HCT116 (cell line): ENCODE data around the gene GNRH2. TPM values are rescaled to one million over a fixed set of nuclear protein-coding genes. Genes with fewer than 3 reads are reported as not detected.

Experiments used
- ATAC-seq: fragments of 200-7000 bp; cut with Tn5 transposase; 2 replicates; pipeline ENCODE4 v1.9.1; 2020; ENCODE audit warnings: mild to moderate bottlenecking, moderate library complexity
- BruUV-seq: library from RNA; stranded (reverse); fragments of 400-500 nt; replicated peaks from 2 replicates; lab custom pipeline; 2021; lab: Mats Ljungman, UMichigan
- CTCF ChIA-PET: fragments of 300-600 bp; sonication (Branson Sonifier 250); formaldehyde crosslinking; loops from one replicate; lab custom pipeline; 2021; ENCODE audit warnings: antibody characterized with exemption; lab: Charles Lee
- POLR2A ChIA-PET: fragments of 300-600, 350-600 bp; sonication (Branson Sonifier 250); formaldehyde crosslinking; loops from one replicate; lab custom pipeline; 2021; ENCODE audit warnings: antibody characterized with exemption; lab: Charles Lee
- RAD21 ChIA-PET, 2 experiments: fragments of 300-600 bp; sonication (Branson Sonifier 250); formaldehyde crosslinking; loops; one replicate each; lab custom pipeline; 2023; ENCODE audit warnings: low total read pairs in 2 of 2; ENCODE audit not compliant: uncharacterized antibody in 2 of 2, unreplicated experiment in 2 of 2, low non-redundant PET in 1 of 2; lab: Charles Lee
- DNase-seq: peaks from one replicate; pipeline ENCODE4 v3.0.0-alpha.2; 2010; ENCODE audit warnings: low read depth, low spot score
- H2AFZ ChIP-seq: fragments of 200-600 bp; shearing (Covaris generic), sonication (generic); 2 replicates; pipeline ENCODE4 v1.6.1; 2017; ENCODE audit warnings: low read depth, mixed run types, mixed read lengths, antibody characterized with exemption, low read length; ENCODE audit not compliant: poor library complexity, severe bottlenecking
- H3K27ac ChIP-seq: 2 replicates; pipeline ENCODE4 v1.5.1; 2012; ENCODE audit warnings: low read depth, low read length
- H3K27me3 ChIP-seq: fragments of 200-600 bp; sonication (generic); 2 replicates; pipeline ENCODE4 v1.6.1; 2016; ENCODE audit warnings: mixed run types, low read length, mixed read lengths; ENCODE audit not compliant: insufficient read depth
- H3K36me3 ChIP-seq, 2 experiments: fragments of 200-500 bp in 1 of 2; fragments of 200-600 bp in 1 of 2; sonication (Bioruptor generic) in 1 of 2; sonication (generic) in 1 of 2; 2 replicates each; pipeline versions ENCODE4 v1.5.1 to v1.6.1; 2014 to 2016; ENCODE audit warnings: low read length in 2 of 2, inconsistent platforms in 1 of 2, mixed read lengths in 1 of 2, mixed run types in 1 of 2; ENCODE audit not compliant: insufficient read depth in 2 of 2, control insufficient read depth in 1 of 2
- H3K4me1 ChIP-seq, 2 experiments: fragments of 200-600 bp in 1 of 2; sonication (generic) in 1 of 2; 2 replicates each; pipeline versions ENCODE4 v1.5.1 to v1.6.1; 2012 to 2017; ENCODE audit warnings: low read length in 2 of 2, inconsistent platforms in 1 of 2, mild to moderate bottlenecking in 1 of 2, mixed read lengths in 1 of 2, mixed run types in 1 of 2, moderate library complexity in 1 of 2; ENCODE audit not compliant: insufficient read depth in 2 of 2, control insufficient read depth in 1 of 2
- H3K4me2 ChIP-seq: fragments of 200-600 bp; sonication (generic); 2 replicates; pipeline ENCODE4 v1.6.1; 2017; ENCODE audit warnings: mixed run types, low read length, mixed read lengths
- H3K4me3 ChIP-seq, 2 experiments: fragments of 200-600 bp in 1 of 2; sonication (generic) in 1 of 2; replicated peaks in 1 of 2; 2 replicates each; pipeline ENCODE4 v1.5.1; 2011 to 2016; ENCODE audit warnings: low read length in 2 of 2, control low read depth in 1 of 2, low read depth in 1 of 2, mild to moderate bottlenecking in 1 of 2, mixed read lengths in 1 of 2, mixed run types in 1 of 2
- H3K79me2 ChIP-seq: fragments of 200-600 bp; sonication (generic); 2 replicates; pipeline ENCODE4 v1.6.1; 2017; ENCODE audit warnings: mild to moderate bottlenecking, mixed run types, low read length, moderate library complexity, mixed read lengths; ENCODE audit not compliant: insufficient read depth
- H3K9ac ChIP-seq: fragments of 200-600 bp; sonication (generic); 2 replicates; pipeline ENCODE4 v1.6.1; 2016; ENCODE audit warnings: low read length, mixed read lengths
- H3K9me2 ChIP-seq: fragments of 200-600 bp; sonication (generic), shearing (Covaris generic); 2 replicates; pipeline ENCODE4 v1.6.1; 2017; ENCODE audit warnings: mixed run types, mild to moderate bottlenecking, moderate library complexity; ENCODE audit not compliant: insufficient read depth
- H3K9me3 ChIP-seq, 2 experiments: fragments of 200-500 bp in 1 of 2; fragments of 200-600 bp in 1 of 2; sonication (Bioruptor generic) in 1 of 2; sonication (generic) in 1 of 2; 2 replicates each; pipeline ENCODE4 v1.6.1; 2014 to 2017; ENCODE audit warnings: low read length in 2 of 2, mixed read lengths in 2 of 2, inconsistent platforms in 1 of 2, low read depth in 1 of 2, mild to moderate bottlenecking in 1 of 2, mixed run types in 1 of 2, moderate library complexity in 1 of 2; ENCODE audit not compliant: control insufficient read depth in 1 of 2, insufficient read depth in 1 of 2
- H4K20me1 ChIP-seq: fragments of 200-600 bp; sonication (generic), shearing (Covaris generic); 2 replicates; pipeline ENCODE4 v1.6.1; 2017; ENCODE audit warnings: mixed run types, mild to moderate bottlenecking, moderate library complexity; ENCODE audit not compliant: insufficient read depth
- CBX3 ChIP-seq: IDR thresholded peaks from 2 replicates; pipeline ENCODE4 v1.6.1; 2012; ENCODE audit warnings: low read depth
- EGR1 ChIP-seq: IDR thresholded peaks from 2 replicates; pipeline ENCODE4 v1.6.1; 2012; ENCODE audit warnings: low read depth
- ELF1 ChIP-seq: IDR thresholded peaks from 2 replicates; pipeline ENCODE4 v1.6.1; 2012; ENCODE audit warnings: low read depth, borderline replicate concordance
- EZH2phosphoT487 ChIP-seq: fragments of 200-600 bp; IDR thresholded peaks from 2 replicates; pipeline ENCODE4 v1.6.1; 2018; ENCODE audit warnings: antibody characterized with exemption, borderline replicate concordance
- POLR2A ChIP-seq: IDR thresholded peaks from 2 replicates; pipeline ENCODE4 v1.7.0; 2011; ENCODE audit warnings: borderline replicate concordance; ENCODE audit not compliant: insufficient read depth, insufficient read length; ENCODE audit errors: extremely low read depth
- POLR2AphosphoS5 ChIP-seq: IDR thresholded peaks from 2 replicates; pipeline ENCODE4 v1.6.1; 2011; ENCODE audit warnings: mild to moderate bottlenecking, low read depth, low read length, moderate library complexity
- RAD21 ChIP-seq: IDR thresholded peaks from 2 replicates; pipeline ENCODE4 v1.6.1; 2012; ENCODE audit warnings: low read depth, mild to moderate bottlenecking
- REST ChIP-seq: IDR thresholded peaks from 2 replicates; pipeline ENCODE4 v1.6.1; 2012; ENCODE audit warnings: low read depth
- SIN3A ChIP-seq: IDR thresholded peaks from 2 replicates; pipeline ENCODE4 v1.6.1; 2012; ENCODE audit warnings: low read depth
- SRF ChIP-seq: IDR thresholded peaks from 2 replicates; pipeline ENCODE4 v1.6.1; 2012; ENCODE audit warnings: low read depth
- TCF7L2 ChIP-seq: IDR thresholded peaks from 2 replicates; pipeline ENCODE4 v1.7.0; 2011; ENCODE audit warnings: borderline replicate concordance, inconsistent platforms; ENCODE audit not compliant: insufficient read depth, insufficient read length; ENCODE audit errors: extremely low read depth
- YY1 ChIP-seq: IDR thresholded peaks from 2 replicates; pipeline ENCODE4 v1.6.1; 2011; ENCODE audit warnings: low read length, low read depth, moderate library complexity, mild to moderate bottlenecking; ENCODE audit not compliant: insufficient replicate concordance; ENCODE audit errors: extremely low read depth
- ZFX ChIP-seq: fragments of 450-650 bp; IDR thresholded peaks from 2 replicates; pipeline ENCODE4 v1.6.1; 2017
- ZNF274 ChIP-seq: fragments of 200-500 bp; sonication (Bioruptor generic); IDR thresholded peaks from 2 replicates; pipeline ENCODE4 v1.6.1; 2014; ENCODE audit warnings: mild to moderate bottlenecking, low read depth, low read length, inconsistent platforms
- intact Hi-C: fragments of 100-400 bp; cut with micrococcal nuclease; formaldehyde crosslinking; loops from 2 replicates; pipeline ENCODE4 v1.10.0; 2022
- total RNA-seq: library from RNA; stranded (reverse); gene quantifications from one replicate; pipeline ENCODE4 v1.2.1, GENCODE V29; 2021; ENCODE audit not compliant: unreplicated experiment
- TF ChIP-seq, protein P1 (sequence below): IDR thresholded peaks from 2 replicates; pipeline ENCODE4 v1.6.1; 2012
- TF ChIP-seq, protein P2 (sequence below): IDR thresholded peaks from 2 replicates; pipeline ENCODE4 v1.6.1; 2012
- TF ChIP-seq, protein P3 (sequence below), 3 experiments: fragments of 200-600 bp in 1 of 3; sonication (generic) in 1 of 3; IDR thresholded peaks in 2 of 3; conservative IDR thresholded peaks in 1 of 3; 2 replicates each; pipeline ENCODE4 v1.5.1; 2012 to 2017; ENCODE audit warnings: low read depth in 2 of 3, low read length in 2 of 3, antibody characterized with exemption in 1 of 3, borderline replicate concordance in 1 of 3, control low read depth in 1 of 3, mild to moderate bottlenecking in 1 of 3, mixed read lengths in 1 of 3, mixed run types in 1 of 3, moderate library complexity in 1 of 3; ENCODE audit not compliant: insufficient read depth in 1 of 3

The GNRH2 gene
- total RNA-seq, 1 experiment from 2014 or later, result 0.32 TPM

DNA sequence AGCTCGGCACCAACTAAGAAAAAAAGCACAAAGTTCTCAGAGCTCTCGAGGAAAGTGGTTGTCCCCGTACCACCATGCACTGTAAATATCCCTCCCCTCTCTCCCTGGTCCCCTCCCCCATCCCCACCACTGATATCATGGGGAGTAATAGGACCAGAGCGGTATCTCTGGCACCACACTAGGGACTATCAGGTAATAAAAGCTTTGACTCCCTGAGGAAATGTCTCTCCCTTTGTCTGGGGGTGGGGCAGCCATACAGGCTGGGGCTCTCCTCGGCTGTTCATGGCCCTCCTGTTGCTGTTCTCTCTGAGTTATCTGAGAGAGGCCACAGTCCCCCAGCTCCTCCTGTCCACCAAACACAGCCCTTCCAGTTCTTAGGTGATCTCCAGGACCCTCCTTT is 5.0 kb upstream of the GNRH2 start:
- CTCF ChIA-PET, result no interaction called here
- TSS peak; percentile 31 for BruUV-seq

More for the DNA sequence above, 5.0 kb upstream of the GNRH2 start:
- no peak for TF ChIP-seq POLR2A
- no peak for TF ChIP-seq ZFX
- TF ChIP-seq ZNF274, result no peak
- TF ChIP-seq, protein P1, sequence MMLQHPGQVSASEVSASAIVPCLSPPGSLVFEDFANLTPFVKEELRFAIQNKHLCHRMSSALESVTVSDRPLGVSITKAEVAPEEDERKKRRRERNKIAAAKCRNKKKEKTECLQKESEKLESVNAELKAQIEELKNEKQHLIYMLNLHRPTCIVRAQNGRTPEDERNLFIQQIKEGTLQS, result no peak
- no peak for TF ChIP-seq ELF1
- TF ChIP-seq POLR2AphosphoS5, result no peak
- no peak for TF ChIP-seq YY1
- TF ChIP-seq, protein P2, sequence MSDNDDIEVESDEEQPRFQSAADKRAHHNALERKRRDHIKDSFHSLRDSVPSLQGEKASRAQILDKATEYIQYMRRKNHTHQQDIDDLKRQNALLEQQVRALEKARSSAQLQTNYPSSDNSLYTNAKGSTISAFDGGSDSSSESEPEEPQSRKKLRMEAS, result no peak
- no peak for TF ChIP-seq CBX3
- no peak for TF ChIP-seq REST
- no peak for TF ChIP-seq SRF
- TF ChIP-seq SIN3A, result no peak
- no peak for TF ChIP-seq TCF7L2
- TF ChIP-seq EGR1, result no peak
- TF ChIP-seq, protein P3, sequence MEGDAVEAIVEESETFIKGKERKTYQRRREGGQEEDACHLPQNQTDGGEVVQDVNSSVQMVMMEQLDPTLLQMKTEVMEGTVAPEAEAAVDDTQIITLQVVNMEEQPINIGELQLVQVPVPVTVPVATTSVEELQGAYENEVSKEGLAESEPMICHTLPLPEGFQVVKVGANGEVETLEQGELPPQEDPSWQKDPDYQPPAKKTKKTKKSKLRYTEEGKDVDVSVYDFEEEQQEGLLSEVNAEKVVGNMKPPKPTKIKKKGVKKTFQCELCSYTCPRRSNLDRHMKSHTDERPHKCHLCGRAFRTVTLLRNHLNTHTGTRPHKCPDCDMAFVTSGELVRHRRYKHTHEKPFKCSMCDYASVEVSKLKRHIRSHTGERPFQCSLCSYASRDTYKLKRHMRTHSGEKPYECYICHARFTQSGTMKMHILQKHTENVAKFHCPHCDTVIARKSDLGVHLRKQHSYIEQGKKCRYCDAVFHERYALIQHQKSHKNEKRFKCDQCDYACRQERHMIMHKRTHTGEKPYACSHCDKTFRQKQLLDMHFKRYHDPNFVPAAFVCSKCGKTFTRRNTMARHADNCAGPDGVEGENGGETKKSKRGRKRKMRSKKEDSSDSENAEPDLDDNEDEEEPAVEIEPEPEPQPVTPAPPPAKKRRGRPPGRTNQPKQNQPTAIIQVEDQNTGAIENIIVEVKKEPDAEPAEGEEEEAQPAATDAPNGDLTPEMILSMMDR (IDR thresholded peaks at IDR 0.05 in 2 of 3, conservative IDR thresholded peaks at IDR 0.05 in 1 of 3; ENCODE audit: borderline replicate concordance in 1 of 3, insufficient read depth in 1 of 3, low read depth in 2 of 3, low read length in 2 of 3), result no peak
- TF ChIP-seq RAD21, result no peak
- TF ChIP-seq EZH2phosphoT487, result no peak
- Histone ChIP-seq H3K4me1 (peaks cover 4 to 9% of the 10 kb centered on the region in 2 experiments; a peak in 2 of 4 replicates), H3K4me2 (no peak overlapping the region), H3K79me2 (no peaks in the 10 kb centered on the region), H3K9me2 (no peaks in the 10 kb centered on the region), H2AFZ (no peak overlapping the region), H3K4me3 (no peak overlapping the region), H3K27me3 (no peaks in the 10 kb centered on the region), H3K27ac (no peak overlapping the region), H3K36me3 (peaks cover 3 to 11% of the 10 kb centered on the region in 2 experiments; a peak in 3 of 4 replicates), H3K9ac (no peak overlapping the region), H4K20me1 (no peaks in the 10 kb centered on the region), H3K9me3 (no peaks in the 10 kb centered on the region)
- intact Hi-C loops, result no loop called here
- ChIA-PET POLR2A (no interaction called here), RAD21 (no interaction called here)
- ATAC-seq, result no peak
- no peak for DNase-seq
